ENCODE measurements around the gene MYO9A. TPM values are rescaled to one million over a fixed set of nuclear protein-coding genes. Genes with fewer than 3 reads are reported as not detected.

The MYO9A gene
- total RNA-seq, 4 donors from 2014 or later: 61.2 to 99.9 (median 79.9) TPM

- TF ChIP-seq EP300 (IDR thresholded peaks at IDR 0.05): no peak
- no peak for TF ChIP-seq CTCF (IDR thresholded peaks at IDR 0.05)
- TF ChIP-seq POLR2A (IDR thresholded peaks at IDR 0.05): no peak
- Histone ChIP-seq H3K27ac (no peak overlapping the region), H3K27me3 (no peaks in the 10 kb centered on the region), H3K36me3 (no peaks in the 10 kb centered on the region), H3K4me3 (no peak overlapping the region), H3K4me1 (no peaks in the 10 kb centered on the region), H3K9me3 (no peaks in the 10 kb centered on the region)
- no peak for DNase-seq (ENCODE audit: low spot score in 2 of 2)
Observed at GRCh38 chr15:72146934-72147333, 29.0 kb upstream of the MYO9A start.

- Histone ChIP-seq H3K27me3 (no peaks in the 10 kb centered on the region), H3K4me3 (no peak overlapping the region), H3K9me3 (no peaks in the 10 kb centered on the region), H3K27ac (no peak overlapping the region), H3K4me1 (no peaks in the 10 kb centered on the region), H3K36me3 (no peaks in the 10 kb centered on the region)
- WGBS, 2 donors: 96 to 97% methylated on average over 3 of the region's 3 CpGs
- no peak for DNase-seq (ENCODE audit: low spot score in 2 of 2)
- TF ChIP-seq POLR2A (IDR thresholded peaks at IDR 0.05): no peak
- TF ChIP-seq CTCF (IDR thresholded peaks at IDR 0.05): no peak
- TF ChIP-seq EP300 (IDR thresholded peaks at IDR 0.05): no peak
Observed at GRCh38 chr15:72146221-72146620, 28.3 kb upstream of the MYO9A start.

- Histone ChIP-seq H3K27ac (no peak overlapping the region), H3K4me1 (no peaks in the 10 kb centered on the region), H3K36me3 (peaks cover 0 to 5% (median 0%) of the 10 kb centered on the region in 3 donors), H3K9me3 (no peaks in the 10 kb centered on the region), H3K4me3 (no peak overlapping the region), H3K27me3 (no peaks in the 10 kb centered on the region)
- WGBS, 2 donors: 47 to 48% methylated on average over 4 of the region's 4 CpGs
- DNase-seq (ENCODE audit: low spot score in 2 of 2): no peak
- TF ChIP-seq EP300 (IDR thresholded peaks at IDR 0.05) (no peak), CTCF (IDR thresholded peaks at IDR 0.05) (no peak), POLR2A (IDR thresholded peaks at IDR 0.05) (no peak)
Observed at GRCh38 chr15:72141171-72142084, 23.5 kb upstream of the MYO9A start.

- no peak overlapping the region for H3K4me3 ChIP-seq
- WGBS, 2 donors: 56 to 63% methylated on average over 3 of the region's 3 CpGs
- no peaks in the 10 kb centered on the region for H3K4me1 ChIP-seq
- no peaks in the 10 kb centered on the region for H3K9me3 ChIP-seq
- peaks cover 0 to 5% (median 0%) of the 10 kb centered on the region in 3 donors for H3K36me3 ChIP-seq
- TF ChIP-seq POLR2A (IDR thresholded peaks at IDR 0.05) (no peak), CTCF (IDR thresholded peaks at IDR 0.05) (no peak), EP300 (IDR thresholded peaks at IDR 0.05) (no peak)
- no peak for DNase-seq (ENCODE audit: low spot score in 2 of 2)
- H3K27me3 ChIP-seq: no peaks in the 10 kb centered on the region
- no peak overlapping the region for H3K27ac ChIP-seq
Observed at GRCh38 chr15:72140088-72140487, 22.1 kb upstream of the MYO9A start.

GRCh38 chr15:72139667-72140066 is 21.7 kb upstream of the MYO9A start:
- no peaks in the 10 kb centered on the region for H3K27me3 ChIP-seq
- TF ChIP-seq EP300 (IDR thresholded peaks at IDR 0.05): no peak
- TF ChIP-seq POLR2A (IDR thresholded peaks at IDR 0.05): no peak
- no peak for TF ChIP-seq CTCF (IDR thresholded peaks at IDR 0.05)
- H3K4me3 ChIP-seq: no peak overlapping the region
- no peaks in the 10 kb centered on the region for H3K9me3 ChIP-seq
- no peak overlapping the region for H3K27ac ChIP-seq
- 95 to 96% methylated on average over 4 of the region's 4 CpGs for WGBS, 2 donors
- H3K4me1 ChIP-seq: no peaks in the 10 kb centered on the region
- DNase-seq (ENCODE audit: low spot score in 2 of 2): no peak
- peaks cover 0 to 5% (median 0%) of the 10 kb centered on the region in 3 donors for H3K36me3 ChIP-seq
